Stimulated activated CD8-positive, alpha-beta memory T cell treated with anti-CD3 and anti-CD28 coated beads, Interleukin-4, amount 100 ng/mL, for 24 hours (primary cell): ENCODE data around the gene ALX4.

ENCODE experiments used
- DNase-seq: peaks from one replicate; pipeline ENCODE4 v3.0.0-alpha.2; 2020; ENCODE audit warnings: low read depth

ALX4 gene

GRCh38 chr11:44315947-44316658, 6.2 kb upstream of the ALX4 start:
- no peak for DNase-seq

DNA sequence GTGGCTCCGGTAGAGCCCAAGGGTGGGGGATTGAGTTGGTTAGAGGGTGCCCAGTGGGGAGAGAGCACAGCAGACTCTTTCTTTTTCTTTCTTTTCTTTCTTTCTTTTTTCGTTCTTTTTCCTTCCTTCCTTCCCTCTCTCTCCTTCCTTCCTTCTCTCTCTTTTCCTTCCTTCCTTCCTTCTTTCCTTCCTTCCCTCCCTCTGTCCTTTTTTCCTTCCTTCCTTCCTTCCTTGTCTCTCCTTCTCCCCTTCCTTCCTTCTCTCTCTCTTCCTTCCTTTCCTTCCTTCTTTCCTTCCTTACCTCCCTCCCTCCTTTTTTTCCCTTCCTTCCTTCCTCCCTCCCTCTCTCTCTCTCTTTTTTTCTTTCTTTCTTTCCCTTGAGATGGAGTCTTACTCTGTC, 4.8 kb upstream of the ALX4 start:
- no peak for DNase-seq

- no peak for DNase-seq
Observed at GRCh38 chr11:44313761-44314489, 4.0 kb upstream of the ALX4 start.

GRCh38 chr11:44312876-44313275, 2.9 kb upstream of the ALX4 start:
- no peak for DNase-seq

DNA sequence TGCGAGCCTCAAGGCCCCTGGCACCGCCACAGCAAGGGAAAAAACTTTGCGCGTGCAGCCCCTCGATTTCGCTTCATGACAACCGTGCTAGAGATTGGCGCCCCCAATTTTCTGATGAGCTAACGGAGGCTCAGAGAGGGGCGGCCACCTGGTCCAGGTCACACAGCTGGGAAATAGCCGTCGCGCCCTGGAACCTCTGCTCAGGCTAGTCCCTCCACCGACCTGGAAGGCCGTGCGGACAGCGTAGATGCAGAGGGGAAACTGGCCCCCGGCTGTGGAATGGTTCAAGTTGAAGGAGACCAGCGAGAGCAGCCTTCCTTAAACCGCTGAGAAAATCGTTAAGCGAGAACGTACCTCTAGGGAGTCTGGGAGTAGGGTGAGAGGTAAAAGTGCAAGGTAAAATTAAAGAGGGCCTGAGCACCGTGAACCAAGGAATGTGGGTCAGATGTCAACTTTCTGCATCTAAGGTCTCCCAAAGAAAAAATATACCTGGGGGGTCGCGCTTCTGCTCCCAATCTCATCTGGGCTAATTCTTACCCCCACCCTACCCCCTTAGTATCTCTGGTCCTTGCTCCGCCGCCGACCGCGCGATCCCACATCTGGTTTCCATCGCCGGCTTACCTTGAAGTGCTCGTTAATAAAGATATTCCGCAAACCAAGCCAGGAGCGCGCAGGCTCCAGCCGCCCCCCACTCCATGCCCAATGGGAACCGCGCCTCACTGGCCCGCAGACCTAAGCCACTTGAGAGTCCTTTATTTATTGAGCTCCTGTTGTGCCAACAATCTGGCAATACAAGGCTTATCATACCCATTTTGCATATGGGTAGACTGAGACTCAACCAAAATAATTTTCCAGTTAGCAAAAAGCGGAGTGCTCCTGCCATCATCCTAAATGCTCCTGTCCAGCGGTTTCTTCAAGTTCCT, 1.7 kb upstream of the ALX4 start:
- no peak for DNase-seq

DNA sequence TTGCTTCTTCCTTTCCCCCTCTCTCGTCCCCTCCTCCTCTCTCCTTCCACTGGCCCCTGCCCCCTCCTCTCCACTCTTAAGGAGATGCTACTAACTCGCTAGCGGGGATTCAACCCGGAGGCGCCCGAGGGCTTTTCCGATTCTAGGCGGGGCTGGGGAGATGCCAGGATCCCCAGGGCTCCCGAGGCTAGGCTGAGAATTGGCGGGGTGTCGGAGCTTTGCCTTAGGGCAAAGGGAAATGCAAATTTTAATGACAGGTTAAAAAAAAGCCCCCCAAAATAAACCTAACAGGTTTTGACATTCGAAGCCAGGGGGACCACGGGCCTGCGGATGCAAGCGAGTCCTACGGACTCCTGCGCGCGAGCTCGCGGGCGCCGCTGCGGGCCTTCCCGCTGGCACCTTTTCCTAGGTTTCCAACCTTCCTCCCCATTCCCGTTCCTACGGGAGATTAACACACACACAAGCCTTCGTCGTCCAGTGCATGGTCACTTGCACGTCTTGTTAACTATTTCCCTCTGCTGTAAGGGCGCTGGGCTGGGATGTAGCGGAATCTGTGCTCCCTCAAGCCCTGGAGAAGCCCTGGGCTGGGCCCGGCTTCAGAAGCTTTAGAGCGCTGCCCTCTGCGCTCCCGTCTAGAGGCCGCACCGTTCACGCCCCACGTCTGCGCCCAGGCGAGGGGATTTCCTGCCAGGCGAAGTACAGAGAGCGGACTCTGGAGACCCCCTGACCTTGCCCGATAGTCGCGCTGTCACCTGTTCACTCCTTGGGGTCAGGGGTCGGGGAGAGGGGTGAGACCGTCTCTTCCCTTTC, 729 bp upstream of the ALX4 start:
- no peak for DNase-seq

- DNase-seq: no peak
Observed at GRCh38 chr11:44310206-44310462, 195 bp upstream of the ALX4 start.

DNA sequence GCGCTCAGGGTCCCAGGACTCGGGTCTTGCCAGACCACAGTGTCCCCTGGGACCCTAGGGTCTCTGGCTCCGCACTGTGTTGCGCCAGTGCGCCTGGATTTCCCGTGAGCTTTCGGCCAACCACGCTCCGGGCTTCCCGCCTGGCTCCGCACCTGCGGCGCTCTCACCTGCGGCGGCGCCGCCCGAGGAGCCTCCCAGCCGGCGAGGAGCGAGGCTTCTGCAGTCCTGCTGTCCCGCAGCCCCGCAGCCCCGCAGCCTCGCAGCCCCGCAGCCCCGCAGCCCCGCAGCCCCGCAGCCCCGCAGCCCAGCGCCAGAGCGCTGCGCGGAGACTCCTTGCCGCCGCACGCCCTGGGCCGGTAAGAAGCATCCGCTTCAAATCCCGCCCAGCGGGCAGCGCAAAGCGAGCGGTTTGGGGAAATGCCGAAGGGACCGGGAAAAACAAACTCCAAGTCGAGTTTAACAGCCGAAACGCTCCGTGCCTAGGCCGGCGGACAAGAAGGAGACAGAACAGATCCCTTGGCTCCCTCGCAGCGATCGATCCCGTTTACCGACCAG, 939 bp downstream of the ALX4 start:
- DNase-seq: no peak

DNA sequence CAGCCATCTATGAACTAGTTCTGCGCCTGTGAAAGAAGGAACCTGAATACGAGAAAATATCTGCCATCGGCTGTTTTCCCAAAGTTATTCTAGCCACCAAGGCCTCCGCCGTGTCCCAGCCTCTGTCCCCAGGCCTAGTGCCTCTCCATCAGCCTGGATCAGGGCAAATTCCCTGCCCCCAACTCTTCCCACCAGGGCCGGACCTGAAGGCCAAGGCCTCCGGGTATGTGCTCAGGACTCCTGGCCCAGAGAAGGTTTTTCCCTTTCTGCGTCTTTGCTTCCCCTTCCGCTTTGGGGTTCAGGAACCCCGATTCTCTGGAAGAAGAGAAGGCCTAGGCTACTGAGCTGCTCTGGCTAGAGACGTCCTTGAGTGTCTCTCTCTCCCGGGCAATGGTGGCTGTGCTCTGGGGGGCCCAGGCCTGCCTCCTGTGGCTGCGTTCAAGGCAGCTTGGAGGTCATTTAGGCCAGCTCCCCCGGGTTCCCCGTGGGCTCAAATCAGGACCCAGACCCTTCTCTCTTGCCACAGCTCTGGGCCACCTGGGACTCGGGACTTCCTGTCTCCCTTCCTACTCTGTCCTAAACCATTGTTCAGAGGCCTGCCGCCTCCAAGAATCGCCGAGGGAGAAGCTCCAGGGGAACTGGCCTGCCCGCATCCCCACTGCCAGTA, 1.6 kb downstream of the ALX4 start:
- no peak for DNase-seq

DNA sequence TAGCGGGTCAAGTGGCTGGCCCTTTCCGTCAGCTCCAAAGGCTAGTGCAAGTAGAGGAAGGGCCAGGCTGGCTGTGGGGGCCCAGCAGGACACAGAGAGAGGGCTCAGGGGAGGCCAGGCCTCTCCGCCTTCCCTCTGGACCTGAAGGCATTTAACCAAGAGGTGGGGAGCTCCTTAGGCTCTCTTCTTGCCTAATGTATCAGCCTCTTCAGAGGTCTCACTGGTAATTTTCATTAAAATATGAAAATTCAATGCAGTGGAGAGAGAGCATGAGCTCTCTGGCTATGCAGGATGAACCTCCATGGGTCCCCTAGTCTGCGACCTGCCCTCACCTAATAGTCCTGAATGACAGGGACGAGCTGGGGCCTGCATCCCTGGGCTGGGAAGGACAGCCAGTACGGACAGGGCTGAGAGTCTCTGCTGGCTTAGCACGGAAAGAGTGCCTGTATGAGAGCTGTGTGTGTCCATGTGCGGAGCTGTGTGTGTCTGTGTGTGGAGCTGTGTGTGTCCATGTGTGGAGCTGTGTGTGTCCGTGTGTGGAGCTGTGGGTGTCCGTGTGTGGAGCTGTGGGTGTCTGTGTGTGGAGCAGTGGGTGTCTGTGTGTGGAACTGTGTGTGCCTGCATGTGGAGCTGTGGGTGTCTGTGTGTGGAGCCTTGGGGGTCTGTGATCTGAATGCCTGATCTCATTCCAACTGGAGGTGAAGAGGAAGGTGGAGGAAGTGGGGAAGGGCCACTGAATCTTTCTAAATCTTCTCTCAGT, 2.4 kb downstream of the ALX4 start:
- DNase-seq: no peak

DNA sequence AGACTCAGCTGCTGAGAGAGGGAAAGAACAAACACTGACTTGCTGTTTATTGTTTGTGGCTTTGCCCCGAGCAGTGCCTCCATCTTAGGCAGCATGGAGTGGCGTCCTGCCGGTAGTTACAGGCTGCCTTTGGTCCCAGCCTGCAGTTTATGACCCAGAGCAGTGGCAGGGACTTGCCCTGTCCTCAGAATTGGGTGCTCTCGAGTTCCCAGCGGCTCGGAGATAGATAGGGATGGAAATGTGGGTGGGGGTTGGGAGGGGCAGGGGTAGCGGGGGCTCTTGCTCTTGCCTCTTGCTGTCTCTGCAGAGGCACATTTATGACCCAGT, 3.1 kb downstream of the ALX4 start:
- DNase-seq: no peak

- no peak for DNase-seq
Observed at GRCh38 chr11:44306052-44306917, 3.7 kb downstream of the ALX4 start.

DNA sequence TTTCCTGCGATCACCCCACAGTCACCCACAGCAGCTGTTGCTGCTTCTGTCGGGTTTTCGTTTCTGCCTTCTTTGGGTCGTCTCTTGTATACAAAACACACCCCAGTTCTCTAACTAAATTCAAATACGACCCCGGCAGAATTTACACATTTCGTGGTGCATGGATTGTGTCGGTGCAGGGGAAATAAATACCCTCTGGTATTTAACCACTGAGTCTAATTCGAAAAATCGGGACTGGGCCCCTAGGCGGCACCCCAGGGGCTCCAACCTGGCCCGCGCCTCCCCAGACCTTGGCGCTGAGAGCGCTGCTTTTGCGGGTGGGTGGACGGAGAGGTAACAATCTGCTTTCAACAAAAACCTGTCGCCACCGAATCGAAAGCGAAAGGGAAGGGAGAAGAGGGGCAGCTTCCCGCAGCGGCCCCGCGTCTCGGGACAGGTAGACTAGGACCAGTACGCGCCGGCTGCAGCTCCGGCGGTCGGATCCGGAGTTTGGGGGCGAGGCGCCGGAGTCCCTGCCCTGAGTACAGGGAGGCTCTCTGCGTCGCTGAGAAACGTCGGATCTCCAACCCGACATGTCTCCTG, 4.4 kb downstream of the ALX4 start:
- DNase-seq: no peak

DNA sequence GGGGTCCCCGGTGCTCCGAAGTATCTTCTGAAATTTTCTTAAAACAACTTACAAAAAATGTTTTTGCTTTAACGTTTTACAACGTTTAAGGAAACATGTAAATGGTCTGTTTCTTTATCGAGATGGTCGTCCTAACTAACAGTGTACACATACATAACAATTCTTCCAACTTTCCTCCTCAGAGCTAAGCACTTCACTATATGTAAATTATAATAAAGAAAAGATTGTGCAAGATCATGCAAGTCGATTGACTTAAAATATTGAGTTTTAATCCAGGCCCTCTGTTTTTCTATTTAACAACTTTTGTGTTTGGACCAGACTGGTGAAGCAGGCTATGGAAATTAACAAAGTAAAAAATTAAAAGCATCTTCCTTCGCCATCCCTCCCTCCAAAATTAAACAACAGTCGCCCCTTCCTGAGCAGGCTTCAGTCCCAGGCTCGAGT, 4.9 kb downstream of the ALX4 start:
- DNase-seq: no peak

DNA sequence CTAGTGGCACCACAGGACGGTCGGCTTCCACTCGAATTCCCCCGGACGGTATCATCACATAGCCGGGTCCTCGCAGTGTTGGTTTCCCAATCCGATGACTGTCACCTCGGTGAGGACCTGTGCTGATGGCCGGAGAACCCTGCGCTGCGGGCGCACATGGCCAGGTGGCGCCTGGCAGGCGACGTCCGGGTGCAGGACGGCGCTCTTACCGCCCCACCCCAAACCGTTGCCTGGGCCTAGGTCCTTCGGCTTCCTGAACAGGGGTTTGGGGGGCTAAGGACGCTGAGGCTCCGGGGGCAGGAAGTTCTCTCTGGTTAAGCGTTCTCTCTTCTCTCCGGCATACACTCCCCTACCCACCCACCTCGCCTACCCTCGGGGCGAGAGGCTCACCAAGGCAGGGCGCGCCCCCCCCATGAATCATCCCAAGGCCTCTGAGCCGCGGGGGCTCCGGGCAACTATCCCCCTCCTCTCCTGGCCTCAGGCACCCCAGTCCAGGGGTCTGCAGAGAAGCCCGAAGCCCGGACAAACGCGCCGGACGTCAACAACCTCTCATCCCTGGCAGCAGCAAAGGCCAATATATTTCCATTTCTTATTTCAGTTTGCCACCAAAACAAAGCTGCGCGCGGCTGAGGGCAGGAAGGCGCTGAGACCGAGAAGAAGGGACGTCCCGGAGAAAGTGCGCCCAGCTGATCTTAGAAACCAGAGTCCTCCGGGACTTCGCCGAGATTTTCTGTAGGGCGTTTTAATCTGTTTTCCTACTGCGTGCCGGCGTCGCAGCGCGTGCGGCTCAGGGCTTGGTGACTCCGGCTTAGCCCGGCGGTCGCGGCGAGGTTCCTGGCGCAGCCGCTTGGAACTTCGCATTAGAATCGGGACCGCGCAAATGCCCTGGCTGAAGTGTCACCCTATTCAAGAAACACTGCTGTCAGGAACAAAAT, 5.6 kb downstream of the ALX4 start:
- DNase-seq: no peak

GRCh38 chr11:44303401-44303938, 6.5 kb downstream of the ALX4 start:
- DNase-seq: no peak

GRCh38 chr11:44301564-44302271, 8.2 kb downstream of the ALX4 start:
- no peak for DNase-seq
